ENCODE results near the gene NHEJ1. TPM values are rescaled to one million over a fixed set of nuclear protein-coding genes. Genes with fewer than 3 reads are reported as not detected.
"Not testable (repeated sequence)": the region's sequence is repeated elsewhere in the genome, so short reads cannot be mapped to it uniquely, and the experiment has no call there.

Gene NHEJ1
- total and polyA plus RNA-seq, 2 of the 13 experiments (the other 11 are each of a cell fraction or from before 2014, with no cell fraction given), result 30.0 to 30.7 TPM

DNA sequence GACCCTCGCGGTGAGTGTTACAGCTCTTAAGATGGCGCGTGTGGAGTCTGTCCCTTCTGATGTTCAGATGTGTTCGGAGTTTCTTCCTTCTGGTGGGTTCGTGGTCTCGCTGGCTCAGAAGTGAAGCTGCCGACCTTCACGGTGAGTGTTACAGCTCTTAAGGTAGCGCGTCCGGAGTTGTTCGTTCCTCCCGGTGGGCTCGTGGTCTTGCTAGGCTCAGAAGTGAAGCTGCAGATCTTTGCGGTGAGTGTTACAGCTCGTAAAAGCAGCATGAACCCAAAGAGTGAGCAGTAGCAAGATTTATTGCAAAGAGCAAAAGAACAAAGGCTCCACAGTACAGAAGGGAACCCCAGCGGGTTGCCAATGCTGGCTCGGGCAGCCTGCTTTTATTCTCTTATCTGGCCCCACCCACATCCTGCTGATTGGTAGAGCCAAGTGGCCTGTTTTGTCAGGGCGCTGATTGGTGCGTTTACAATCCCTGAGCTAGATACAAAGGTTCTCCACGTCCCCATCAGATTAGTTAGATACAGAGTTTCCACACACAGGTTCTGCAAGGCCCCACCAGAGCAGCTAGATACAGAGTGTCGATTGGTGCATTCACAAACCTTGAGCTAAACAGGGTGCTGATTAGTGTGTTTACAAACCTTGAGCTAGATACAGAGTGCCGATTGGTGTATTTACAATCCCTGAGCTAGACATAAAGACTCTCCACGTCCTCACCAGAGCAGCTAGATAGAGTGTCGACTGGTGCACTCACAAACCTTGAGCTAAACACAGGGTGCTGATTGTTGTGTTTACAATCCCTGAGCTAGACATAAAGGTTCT, 40.1 kb upstream of the NHEJ1 start:
- WGBS (ENCODE audit: low lambda C conversion rate), result 78% methylated on average over 23 of the region's 26 CpGs
- in situ Hi-C loops (cut with HindIII; ENCODE audit: extremely low pct_ligation_motif_present, low pct_unique_long_range_greater_than_20kb); FAIRE-seq; H3K36me3 ChIP-seq (replicated peaks in 1 of 2; ENCODE audit: control insufficient read depth in 1 of 2, insufficient read depth in 2 of 2, low read length in 2 of 2); H3K9me3 ChIP-seq (ENCODE audit: low read length); H3K79me2 ChIP-seq (ENCODE audit: insufficient read depth, low read length); H3K27me3 ChIP-seq (ENCODE audit: control insufficient read depth in 1 of 2, insufficient read depth in 2 of 2, low read length in 2 of 2); H3K4me3 ChIP-seq (replicated peaks in 1 of 3; ENCODE audit: insufficient read depth in 1 of 3, low read depth in 2 of 3, low read length in 3 of 3); intact Hi-C loops (cut with micrococcal nuclease; ENCODE audit: unreplicated experiment); ATAC-seq; CTCF ChIA-PET (ENCODE audit: low intra/inter-chr PET ratio, low total read pairs); H3K9ac ChIP-seq (ENCODE audit: insufficient read depth, low read depth, low read length); H4K20me1 ChIP-seq (ENCODE audit: insufficient read depth, low read length); H2AFZ ChIP-seq (ENCODE audit: low read length); TF ChIP-seq SOX13, LCORL, SOX6 (IDR thresholded peaks at IDR 0.05): not testable (repeated sequence)
- Histone ChIP-seq H3K4me1 (ENCODE audit: insufficient read depth, low read length) (peaks cover 36% of the 10 kb centered on the region), H3K27ac (ENCODE audit: extremely low read length, insufficient read depth, low read length) (peak overlapping the region; percentile 63), H3K4me2 (ENCODE audit: low read depth, low read length) (peak overlapping the region; percentile 22; the same call in 1 of the 2 replicates)
- DNase-seq (ENCODE audit: low spot score), result peak; percentile 42
- POLR2A ChIA-PET, result interaction anchor here (0.8 to 10.9 kb wide), 13 partner anchors 7 to 199 kb away, joined by 3 to 102 read pairs (median 9); partner anchors contain the start of genes ABCB6, CNPPD1, DNAJB2 and GLB1L
- BruUV-seq (replicated peaks), result TSS peak; percentile 82
- TF ChIP-seq NFIC (IDR thresholded peaks at IDR 0.05; ENCODE audit: low read length) (0 out of 2 replicates have a peak, but pooled peaks have one; percentile 49), ZNF510 (CRISPR knock-in tag; IDR thresholded peaks at IDR 0.05; ENCODE audit: low read depth) (0 out of 2 replicates have a peak, but pooled peaks have one; percentile 66), ZBTB7A (CRISPR knock-in tag; IDR thresholded peaks at IDR 0.05) (peak; percentile 36; the same call in 1 of the 2 replicates), SAP130 (CRISPR knock-in tag; IDR thresholded peaks at IDR 0.05; ENCODE audit: low read depth) (peak; percentile 28; the same call in 1 of the 2 replicates), ZNF501 (CRISPR knock-in tag; IDR thresholded peaks at IDR 0.05) (peak; percentile 30; the same call in 1 of the 2 replicates), POGZ (CRISPR knock-in tag; IDR thresholded peaks at IDR 0.05) (peak; percentile 68; the same call in 1 of the 2 replicates), ZMYM4 (CRISPR knock-in tag; IDR thresholded peaks at IDR 0.05) (peak; percentile 94), SOX13 (CRISPR knock-in tag; conservative IDR thresholded peaks at IDR 0.05 in 1 of 2, IDR thresholded peaks at IDR 0.05 in 1 of 2) (peak in 1 of 2 experiments; percentile 45; a peak in 1 of 4 replicates), LCORL (CRISPR knock-in tag; IDR thresholded peaks at IDR 0.05) (peak; percentile 29; the same call in 1 of the 2 replicates), POLR2AphosphoS5 (IDR thresholded peaks at IDR 0.05; ENCODE audit: low read depth, low read length) (peak; percentile 92), FOXK2 (IDR thresholded peaks at IDR 0.05) (peak; percentile 70), ZNF605 (CRISPR knock-in tag; IDR thresholded peaks at IDR 0.05) (peak; percentile 72; the same call in 1 of the 2 replicates), SETDB1 (CRISPR knock-in tag; IDR thresholded peaks at IDR 0.05; ENCODE audit: borderline replicate concordance) (peak; percentile 81), SP4 (CRISPR knock-in tag; IDR thresholded peaks at IDR 0.05) (peak; percentile 56; the same call in 1 of the 2 replicates), SOX6 (CRISPR knock-in tag; IDR thresholded peaks at IDR 0.05) (peak; percentile 38)
- TF ChIP-seq, protein P1, sequence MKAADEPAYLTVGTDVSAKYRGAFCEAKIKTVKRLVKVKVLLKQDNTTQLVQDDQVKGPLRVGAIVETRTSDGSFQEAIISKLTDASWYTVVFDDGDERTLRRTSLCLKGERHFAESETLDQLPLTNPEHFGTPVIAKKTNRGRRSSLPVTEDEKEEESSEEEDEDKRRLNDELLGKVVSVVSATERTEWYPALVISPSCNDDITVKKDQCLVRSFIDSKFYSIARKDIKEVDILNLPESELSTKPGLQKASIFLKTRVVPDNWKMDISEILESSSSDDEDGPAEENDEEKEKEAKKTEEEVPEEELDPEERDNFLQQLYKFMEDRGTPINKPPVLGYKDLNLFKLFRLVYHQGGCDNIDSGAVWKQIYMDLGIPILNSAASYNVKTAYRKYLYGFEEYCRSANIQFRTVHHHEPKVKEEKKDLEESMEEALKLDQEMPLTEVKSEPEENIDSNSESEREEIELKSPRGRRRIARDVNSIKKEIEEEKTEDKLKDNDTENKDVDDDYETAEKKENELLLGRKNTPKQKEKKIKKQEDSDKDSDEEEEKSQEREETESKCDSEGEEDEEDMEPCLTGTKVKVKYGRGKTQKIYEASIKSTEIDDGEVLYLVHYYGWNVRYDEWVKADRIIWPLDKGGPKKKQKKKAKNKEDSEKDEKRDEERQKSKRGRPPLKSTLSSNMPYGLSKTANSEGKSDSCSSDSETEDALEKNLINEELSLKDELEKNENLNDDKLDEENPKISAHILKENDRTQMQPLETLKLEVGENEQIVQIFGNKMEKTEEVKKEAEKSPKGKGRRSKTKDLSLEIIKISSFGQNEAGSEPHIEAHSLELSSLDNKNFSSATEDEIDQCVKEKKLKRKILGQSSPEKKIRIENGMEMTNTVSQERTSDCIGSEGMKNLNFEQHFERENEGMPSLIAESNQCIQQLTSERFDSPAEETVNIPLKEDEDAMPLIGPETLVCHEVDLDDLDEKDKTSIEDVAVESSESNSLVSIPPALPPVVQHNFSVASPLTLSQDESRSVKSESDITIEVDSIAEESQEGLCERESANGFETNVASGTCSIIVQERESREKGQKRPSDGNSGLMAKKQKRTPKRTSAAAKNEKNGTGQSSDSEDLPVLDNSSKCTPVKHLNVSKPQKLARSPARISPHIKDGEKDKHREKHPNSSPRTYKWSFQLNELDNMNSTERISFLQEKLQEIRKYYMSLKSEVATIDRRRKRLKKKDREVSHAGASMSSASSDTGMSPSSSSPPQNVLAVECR (CRISPR knock-in tag; IDR thresholded peaks at IDR 0.05; ENCODE audit: borderline replicate concordance), result peak; percentile 37; the same call in 1 of the 2 replicates
- TF ChIP-seq, protein P2, sequence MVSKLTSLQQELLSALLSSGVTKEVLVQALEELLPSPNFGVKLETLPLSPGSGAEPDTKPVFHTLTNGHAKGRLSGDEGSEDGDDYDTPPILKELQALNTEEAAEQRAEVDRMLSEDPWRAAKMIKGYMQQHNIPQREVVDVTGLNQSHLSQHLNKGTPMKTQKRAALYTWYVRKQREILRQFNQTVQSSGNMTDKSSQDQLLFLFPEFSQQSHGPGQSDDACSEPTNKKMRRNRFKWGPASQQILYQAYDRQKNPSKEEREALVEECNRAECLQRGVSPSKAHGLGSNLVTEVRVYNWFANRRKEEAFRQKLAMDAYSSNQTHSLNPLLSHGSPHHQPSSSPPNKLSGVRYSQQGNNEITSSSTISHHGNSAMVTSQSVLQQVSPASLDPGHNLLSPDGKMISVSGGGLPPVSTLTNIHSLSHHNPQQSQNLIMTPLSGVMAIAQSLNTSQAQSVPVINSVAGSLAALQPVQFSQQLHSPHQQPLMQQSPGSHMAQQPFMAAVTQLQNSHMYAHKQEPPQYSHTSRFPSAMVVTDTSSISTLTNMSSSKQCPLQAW (CRISPR knock-in tag; IDR thresholded peaks at IDR 0.05), result peak; percentile 39; the same call in 1 of the 2 replicates

Measured in HepG2 (cell line).